Right atrium auricular region (tissue), 2 donors: ENCODE results near the gene DHX58. TPM values are rescaled to one million over a fixed set of nuclear protein-coding genes. Genes with fewer than 3 reads are reported as not detected.
A peak's percentile ranks its signal among the peaks of the same experiment; 100 is the strongest.

ENCODE experiments used
- DNase-seq: peaks from one replicate; pipeline ENCODE4 v3.0.0-alpha.2; 2019; ENCODE audit warnings: low spot score
- H3K27ac ChIP-seq, 2 donors: fragments of 200-600 bp; sonication (generic); 1 replicate in 1 of 2; 2 replicates in 1 of 2; pipeline ENCODE4 v1.5.1; 2016 to 2019
- H3K27me3 ChIP-seq, 2 donors: fragments of 200-600 bp; sonication (generic); one replicate each; pipeline versions ENCODE4 v1.5.1 to v1.6.0; 2017 to 2019
- H3K36me3 ChIP-seq: fragments of 200-600 bp; sonication (generic); one replicate; pipeline ENCODE4 v1.5.1; 2016
- H3K4me1 ChIP-seq, 2 donors: fragments of 200-600 bp; sonication (generic); one replicate each; pipeline versions ENCODE4 v1.5.1 to v1.6.0; 2017 to 2019
- H3K4me3 ChIP-seq, 2 donors: fragments of 200-600 bp; sonication (generic); 1 replicate in 1 of 2; 2 replicates in 1 of 2; pipeline ENCODE4 v1.5.1; 2017 to 2019; ENCODE audit warnings: mild to moderate bottlenecking in 1 of 2, moderate library complexity in 1 of 2
- H3K9me3 ChIP-seq, 2 donors: fragments of 200-600 bp; sonication (generic); one replicate each; pipeline ENCODE4 v1.5.1; 2019
- CTCF ChIP-seq, 2 donors: fragments of 200-600 bp; sonication (generic); IDR thresholded peaks; one replicate each; pipeline ENCODE4 v1.5.1; 2019; ENCODE audit warnings: antibody characterized with exemption in 2 of 2
- total RNA-seq, 2 donors: library from RNA; depleted of rRNA; stranded (reverse); fragments of >200 nt; gene quantifications; one replicate each; pipeline ENCODE4 v1.1.0, GENCODE V29; 2016

Gene DHX58
- total RNA-seq, 2 donors from 2014 or later, result 3.5 to 4.3 TPM

- H3K27ac ChIP-seq, result no peak overlapping the region
- DNase-seq, result no peak
- no peak for TF ChIP-seq CTCF (IDR thresholded peaks at IDR 0.05)
- H3K27me3 ChIP-seq, result peaks cover 0 to 12% of the 10 kb centered on the region in 2 donors
- H3K9me3 ChIP-seq, result no peaks in the 10 kb centered on the region
- no peaks in the 10 kb centered on the region for H3K36me3 ChIP-seq
- H3K4me3 ChIP-seq, result no peak overlapping the region
- peaks cover 0 to 12% of the 10 kb centered on the region in 2 donors for H3K4me1 ChIP-seq
Measured at GRCh38 chr17:42068979-42069378, 43.5 kb downstream of the DHX58 start.

GRCh38 chr17:42067371-42068091 lies 45.0 kb downstream of the DHX58 start:
- H3K27me3 ChIP-seq, result peaks cover 0 to 9% of the 10 kb centered on the region in 2 donors
- no peak overlapping the region for H3K4me3 ChIP-seq
- peak; percentile 65 to 91 for TF ChIP-seq CTCF (IDR thresholded peaks at IDR 0.05)
- peaks cover 0 to 18% of the 10 kb centered on the region in 2 donors for H3K4me1 ChIP-seq
- H3K9me3 ChIP-seq, result no peaks in the 10 kb centered on the region
- DNase-seq, result peak; percentile 66
- no peak overlapping the region for H3K27ac ChIP-seq
- no peaks in the 10 kb centered on the region for H3K36me3 ChIP-seq

- no peak for DNase-seq
- no peak overlapping the region for H3K4me3 ChIP-seq
- H3K27ac ChIP-seq, result no peak overlapping the region
- H3K9me3 ChIP-seq, result no peaks in the 10 kb centered on the region
- no peak for TF ChIP-seq CTCF (IDR thresholded peaks at IDR 0.05)
- no peaks in the 10 kb centered on the region for H3K27me3 ChIP-seq
- no peaks in the 10 kb centered on the region for H3K36me3 ChIP-seq
- H3K4me1 ChIP-seq, result peaks cover 0 to 12% of the 10 kb centered on the region in 2 donors
Measured at GRCh38 chr17:42065201-42065600, 47.3 kb downstream of the DHX58 start.

- no peaks in the 10 kb centered on the region for H3K9me3 ChIP-seq
- DNase-seq, result no peak
- peaks cover 0 to 12% of the 10 kb centered on the region in 2 donors for H3K4me1 ChIP-seq
- TF ChIP-seq CTCF (IDR thresholded peaks at IDR 0.05), result no peak
- H3K4me3 ChIP-seq, result no peak overlapping the region
- no peaks in the 10 kb centered on the region for H3K36me3 ChIP-seq
- H3K27me3 ChIP-seq, result no peaks in the 10 kb centered on the region
- no peak overlapping the region for H3K27ac ChIP-seq
Measured at GRCh38 chr17:42062681-42063080, 49.8 kb downstream of the DHX58 start.

GRCh38 chr17:42061646-42062487 lies 50.6 kb downstream of the DHX58 start:
- H3K4me3 ChIP-seq, result no peak overlapping the region
- no peak for DNase-seq
- H3K27ac ChIP-seq, result no peak overlapping the region
- H3K9me3 ChIP-seq, result no peaks in the 10 kb centered on the region
- no peaks in the 10 kb centered on the region for H3K36me3 ChIP-seq
- peaks cover 0 to 12% of the 10 kb centered on the region in 2 donors for H3K4me1 ChIP-seq
- H3K27me3 ChIP-seq, result no peaks in the 10 kb centered on the region
- TF ChIP-seq CTCF (IDR thresholded peaks at IDR 0.05), result no peak
